Spleen (tissue), 7 donors: ENCODE measurements around the gene HPSE.

Experiments used
- POLR2A ChIP-seq, 3 donors: fragments of 450-650 bp; IDR thresholded peaks; one replicate each; pipeline ENCODE4 v1.5.1; 2017; ENCODE audit warnings: antibody characterized with exemption in 3 of 3, mild to moderate bottlenecking in 1 of 3
- POLR2AphosphoS5 ChIP-seq, 3 donors: sonication (generic); formaldehyde crosslinking; IDR thresholded peaks; one replicate each; pipeline ENCODE4 v1.5.1; 2017; ENCODE audit warnings: antibody characterized with exemption in 3 of 3
- TF ChIP-seq, protein P1 (sequence below), 11 experiments: fragments of 200-600 bp in 7 of 11; fragments of 450-650 bp in 4 of 11; sonication (generic) in 4 of 11; IDR thresholded peaks in 8 of 11; conservative IDR thresholded peaks in 3 of 11; 1 replicate in 7 of 11; 2 replicates in 4 of 11; pipeline versions ENCODE4 v1.4.0 to v1.8.0; 2016 to 2021; ENCODE audit warnings: antibody characterized with exemption in 11 of 11, inconsistent platforms in 4 of 11, mild to moderate bottlenecking in 1 of 11
- donor health status: DM: no; HTN: no; CAD: no; lungs with moderate emphysema.
- donor health status: DM: no; HTN: no; CAD: no.
- donor health status: DM: no; HTN: no; CAD: no.

DNA sequence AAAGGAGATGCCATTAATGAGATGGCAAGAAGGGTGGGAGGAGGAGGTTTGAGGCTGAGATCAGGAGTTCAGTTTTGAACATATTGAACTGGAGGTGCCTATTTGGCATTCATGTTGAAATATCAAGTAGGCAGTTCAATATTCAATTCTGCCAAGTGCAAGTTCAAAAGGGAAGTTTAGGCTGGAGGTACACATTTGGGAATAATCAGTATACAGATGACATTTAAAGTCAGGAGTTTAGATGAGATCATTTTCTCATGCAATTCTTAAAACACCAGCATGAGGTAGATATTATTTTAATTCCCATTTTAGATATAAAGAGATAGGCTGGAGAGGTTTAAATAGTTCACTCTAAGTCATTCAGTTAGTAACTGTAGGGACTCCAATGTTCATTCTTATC is 76.2 kb downstream of the HPSE start:
- TF ChIP-seq, protein P1, sequence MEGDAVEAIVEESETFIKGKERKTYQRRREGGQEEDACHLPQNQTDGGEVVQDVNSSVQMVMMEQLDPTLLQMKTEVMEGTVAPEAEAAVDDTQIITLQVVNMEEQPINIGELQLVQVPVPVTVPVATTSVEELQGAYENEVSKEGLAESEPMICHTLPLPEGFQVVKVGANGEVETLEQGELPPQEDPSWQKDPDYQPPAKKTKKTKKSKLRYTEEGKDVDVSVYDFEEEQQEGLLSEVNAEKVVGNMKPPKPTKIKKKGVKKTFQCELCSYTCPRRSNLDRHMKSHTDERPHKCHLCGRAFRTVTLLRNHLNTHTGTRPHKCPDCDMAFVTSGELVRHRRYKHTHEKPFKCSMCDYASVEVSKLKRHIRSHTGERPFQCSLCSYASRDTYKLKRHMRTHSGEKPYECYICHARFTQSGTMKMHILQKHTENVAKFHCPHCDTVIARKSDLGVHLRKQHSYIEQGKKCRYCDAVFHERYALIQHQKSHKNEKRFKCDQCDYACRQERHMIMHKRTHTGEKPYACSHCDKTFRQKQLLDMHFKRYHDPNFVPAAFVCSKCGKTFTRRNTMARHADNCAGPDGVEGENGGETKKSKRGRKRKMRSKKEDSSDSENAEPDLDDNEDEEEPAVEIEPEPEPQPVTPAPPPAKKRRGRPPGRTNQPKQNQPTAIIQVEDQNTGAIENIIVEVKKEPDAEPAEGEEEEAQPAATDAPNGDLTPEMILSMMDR (IDR thresholded peaks at IDR 0.05 in 8 of 11, conservative IDR thresholded peaks at IDR 0.05 in 3 of 11), result no peak
- TF ChIP-seq POLR2AphosphoS5 (IDR thresholded peaks at IDR 0.05) (no peak), POLR2A (IDR thresholded peaks at IDR 0.05) (no peak)
